Activated naive CD4-positive, alpha-beta T cell treated with anti-CD3 and anti-CD28 coated beads, Interleukin-2, amount 10 ng/mL, durations not matched to agents 7 days and 5 days (primary cell): ENCODE measurements around the gene YIF1A.

ENCODE experiments used
- CTCF ChIA-PET: fragments of 350-600 bp; sonication (Branson Sonifier 250); formaldehyde crosslinking; loops from one replicate; lab custom pipeline; 2021; ENCODE audit warnings: antibody characterized with exemption; lab: Charles Lee
- DNase-seq: peaks from one replicate; pipeline ENCODE4 v3.0.0-alpha.2; 2020
- H3K27ac Mint-ChIP-seq: one replicate; pipeline ENCODE4 v1.8.0; 2021; ENCODE audit warnings: mild to moderate bottlenecking, moderate library complexity, mixed read lengths
- H3K27me3 Mint-ChIP-seq: one replicate; pipeline ENCODE4 v1.8.0; 2021; ENCODE audit warnings: mild to moderate bottlenecking, mixed read lengths
- H3K36me3 Mint-ChIP-seq: one replicate; pipeline ENCODE4 v1.8.0; 2021; ENCODE audit warnings: mixed read lengths
- H3K4me1 Mint-ChIP-seq: one replicate; pipeline ENCODE4 v1.8.0; 2021; ENCODE audit warnings: mixed read lengths
- H3K4me3 Mint-ChIP-seq: one replicate; pipeline ENCODE4 v1.8.0; 2021; ENCODE audit warnings: mild to moderate bottlenecking, moderate library complexity, mixed read lengths
- H3K9me3 Mint-ChIP-seq: one replicate; pipeline ENCODE4 v1.8.0; 2021; ENCODE audit warnings: mixed read lengths

The YIF1A gene

DNA sequence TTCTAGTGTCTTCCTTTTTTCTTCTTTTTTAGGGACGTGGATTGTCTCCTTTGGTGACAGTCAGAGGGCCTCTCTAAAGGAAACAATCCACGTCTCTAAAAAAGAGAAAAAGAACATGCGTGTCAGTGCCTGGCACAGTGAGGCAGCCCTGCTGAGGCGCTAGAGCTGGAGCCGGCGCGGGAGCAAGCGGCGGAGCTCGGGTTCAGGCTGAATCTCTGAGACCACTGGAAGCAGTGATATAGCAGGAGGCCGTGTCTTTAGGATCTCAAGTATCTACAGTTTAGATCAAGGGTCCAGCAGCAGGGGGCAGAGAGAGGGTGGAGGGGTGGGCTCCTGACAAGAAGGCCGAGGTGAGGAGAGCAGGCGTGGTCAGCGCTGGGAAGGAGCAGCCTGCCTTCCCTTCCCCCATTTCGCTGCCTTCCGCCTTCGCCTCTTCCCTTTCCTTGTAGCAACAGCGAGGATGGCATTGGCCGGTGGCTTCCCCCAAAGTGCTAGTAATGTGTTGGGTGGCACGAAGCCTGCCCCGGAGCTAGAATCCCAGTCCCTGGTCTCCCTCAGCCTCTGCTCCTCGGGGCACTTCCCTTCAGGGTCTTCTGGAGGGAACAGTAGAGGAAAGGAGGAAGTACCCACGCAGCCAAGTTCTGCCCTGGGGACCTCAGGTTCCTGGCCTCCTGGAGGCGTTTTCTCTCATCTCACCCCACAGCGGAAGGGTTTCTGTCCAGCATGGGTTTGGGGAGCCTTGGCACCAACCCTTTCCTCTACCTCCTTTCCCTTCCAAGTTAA, 48.8 kb downstream of the YIF1A start:
- Mint-ChIP-seq H3K27me3 (no peaks in the 10 kb centered on the region), H3K4me1 (peaks cover 14% of the 10 kb centered on the region), H3K27ac (no peak overlapping the region), H3K36me3 (peaks cover 36% of the 10 kb centered on the region), H3K4me3 (no peak overlapping the region), H3K9me3 (no peaks in the 10 kb centered on the region)
- CTCF ChIA-PET = interaction anchor here (1.1 kb wide), 1 partner anchor 18 kb away, joined by 3 read pairs; no protein-coding TSS in a partner anchor
- DNase-seq = no peak

DNA sequence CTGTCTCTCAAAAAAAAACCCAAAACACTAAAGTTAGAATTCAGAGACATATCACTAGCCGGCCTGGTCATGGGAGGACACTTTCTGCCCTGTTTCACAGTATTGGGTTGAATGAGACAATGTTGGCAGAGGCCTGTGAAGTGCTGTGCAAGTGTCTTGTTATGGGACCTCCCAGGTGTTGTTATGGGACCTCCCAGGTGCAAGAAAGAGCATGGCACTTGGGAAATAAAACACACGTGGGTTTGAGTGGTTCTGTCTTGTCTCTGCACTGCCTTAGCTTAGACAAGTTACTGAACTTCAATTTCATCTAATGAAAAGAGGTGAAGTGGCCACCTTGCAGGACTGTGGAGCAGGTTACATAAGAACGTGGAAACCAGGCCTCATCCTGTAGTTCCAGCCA, 49.4 kb downstream of the YIF1A start:
- Mint-ChIP-seq H3K4me1 (peaks cover 14% of the 10 kb centered on the region), H3K36me3 (peaks cover 39% of the 10 kb centered on the region), H3K27me3 (no peaks in the 10 kb centered on the region), H3K4me3 (no peak overlapping the region), H3K27ac (no peak overlapping the region), H3K9me3 (no peaks in the 10 kb centered on the region)
- CTCF ChIA-PET = interaction anchor here (1.7 kb wide), 1 partner anchor 17 kb away, joined by 6 read pairs; no protein-coding TSS in a partner anchor
- no peak for DNase-seq

- no peaks in the 10 kb centered on the region for H3K27me3 Mint-ChIP-seq
- peaks cover 12% of the 10 kb centered on the region for H3K4me1 Mint-ChIP-seq
- no peak for DNase-seq
- no peaks in the 10 kb centered on the region for H3K9me3 Mint-ChIP-seq
- CTCF ChIA-PET = interaction anchor here (1.7 kb wide), 1 partner anchor 16 kb away, joined by 6 read pairs; no protein-coding TSS in a partner anchor
- peaks cover 42% of the 10 kb centered on the region for H3K36me3 Mint-ChIP-seq
- no peak overlapping the region for H3K4me3 Mint-ChIP-seq
- no peak overlapping the region for H3K27ac Mint-ChIP-seq
Measured at GRCh38 chr11:66238786-66239413, 50.0 kb downstream of the YIF1A start.

DNA sequence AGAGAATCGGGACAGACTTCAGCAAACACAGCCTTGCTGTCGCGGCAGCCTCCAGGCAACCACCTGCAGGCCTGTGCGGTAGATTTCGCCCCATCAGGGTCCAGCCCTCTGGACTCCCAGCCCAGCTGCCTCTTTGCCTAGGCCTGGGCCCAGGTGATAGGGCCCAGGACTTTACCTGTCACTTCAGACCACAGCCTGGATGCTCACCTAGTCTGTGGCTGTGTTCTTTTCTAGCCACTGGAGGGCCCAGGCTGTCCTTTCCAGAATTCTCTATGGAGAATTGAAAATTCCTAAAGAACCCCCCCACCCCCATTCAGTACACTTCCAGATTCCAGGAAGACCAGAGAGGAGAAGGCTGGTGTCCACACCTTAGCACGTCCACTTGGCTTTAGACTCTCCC, 51.1 kb downstream of the YIF1A start:
- CTCF ChIA-PET = interaction anchor here (1.7 to 1.8 kb wide), 2 partner anchors 14 to 15 kb away, joined by 4 to 6 read pairs; no protein-coding TSS in a partner anchor
- H3K9me3 Mint-ChIP-seq = no peaks in the 10 kb centered on the region
- H3K4me1 Mint-ChIP-seq = peaks cover 9% of the 10 kb centered on the region
- H3K4me3 Mint-ChIP-seq = no peak overlapping the region
- DNase-seq = no peak
- H3K27ac Mint-ChIP-seq = no peak overlapping the region
- H3K36me3 Mint-ChIP-seq = peaks cover 48% of the 10 kb centered on the region
- no peaks in the 10 kb centered on the region for H3K27me3 Mint-ChIP-seq

DNA sequence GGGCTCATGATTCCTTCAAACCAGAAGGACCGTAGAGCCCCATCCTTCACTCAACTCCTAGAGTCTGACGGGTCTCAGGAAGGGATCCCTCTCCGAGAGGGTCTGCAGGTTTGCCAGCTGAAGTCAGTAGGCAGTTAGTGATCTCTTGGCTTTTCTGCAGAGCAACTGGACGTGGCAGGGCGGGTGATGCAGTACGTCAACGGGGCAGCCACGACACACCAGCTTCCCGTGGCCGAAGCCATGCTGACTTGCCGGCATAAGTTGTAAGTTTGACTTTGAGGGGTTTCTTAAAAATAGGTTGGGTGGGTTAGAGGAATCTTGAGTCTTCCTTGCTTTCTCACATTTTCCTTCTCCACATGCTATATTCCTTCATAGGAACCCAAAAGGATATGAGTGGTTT, 53.8 kb downstream of the YIF1A start:
- Mint-ChIP-seq H3K4me3 (no peak overlapping the region), H3K27ac (no peak overlapping the region), H3K4me1 (no peaks in the 10 kb centered on the region), H3K9me3 (no peaks in the 10 kb centered on the region), H3K27me3 (no peaks in the 10 kb centered on the region), H3K36me3 (peaks cover 51% of the 10 kb centered on the region)
- DNase-seq = no peak
- CTCF ChIA-PET = no interaction called here
